Small intestine (tissue), 16 donors: Measurements from ENCODE around the gene LAMB1. TPM values are rescaled to one million over a fixed set of nuclear protein-coding genes. Genes with fewer than 3 reads are reported as not detected.

Source experiments
- DNase-seq, 2 donors: peaks; one replicate each; pipeline versions ENCODE4 v3.0.0 to v3.0.0-alpha.2; 2013
- FAIRE-seq: peaks from 2 replicates; lab custom pipeline; 2012; peaks lifted over from hg19 to GRCh38; lab: Jason Lieb, UNC
- H3K27ac ChIP-seq, 3 donors: one replicate each; pipeline ENCODE4 v1.5.1; 2013; ENCODE audit warnings: low read length in 2 of 3, mild to moderate bottlenecking in 2 of 3, control low read depth in 1 of 3, inconsistent platforms in 1 of 3, low read depth in 1 of 3, moderate library complexity in 1 of 3
- H3K27me3 ChIP-seq, 3 donors: one replicate each; pipeline ENCODE4 v1.6.1; 2013; ENCODE audit warnings: low read length in 3 of 3, inconsistent platforms in 1 of 3; ENCODE audit not compliant: control insufficient read depth in 3 of 3, insufficient read depth in 3 of 3
- H3K36me3 ChIP-seq, 3 donors: one replicate each; pipeline ENCODE4 v1.6.1; 2013; ENCODE audit warnings: low read length in 3 of 3, inconsistent platforms in 1 of 3, low read depth in 1 of 3, mild to moderate bottlenecking in 1 of 3, moderate library complexity in 1 of 3; ENCODE audit not compliant: control insufficient read depth in 3 of 3, insufficient read depth in 2 of 3
- H3K4me1 ChIP-seq, 3 donors: one replicate each; pipeline ENCODE4 v1.6.1; 2013; ENCODE audit warnings: low read length in 2 of 3, inconsistent platforms in 1 of 3, low read depth in 1 of 3, mild to moderate bottlenecking in 1 of 3, moderate library complexity in 1 of 3; ENCODE audit not compliant: control insufficient read depth in 3 of 3, insufficient read depth in 2 of 3
- H3K4me3 ChIP-seq, 3 donors: one replicate each; pipeline ENCODE4 v1.5.1; 2013; ENCODE audit warnings: low read length in 3 of 3, control low read depth in 1 of 3, inconsistent platforms in 1 of 3, low read depth in 1 of 3, mild to moderate bottlenecking in 1 of 3, moderate library complexity in 1 of 3
- H3K9me3 ChIP-seq, 2 donors: one replicate each; pipeline ENCODE4 v1.6.1; 2013; ENCODE audit warnings: low read depth in 1 of 2, low read length in 1 of 2; ENCODE audit not compliant: control insufficient read depth in 2 of 2, insufficient read depth in 1 of 2
- WGBS, 3 donors: extraction: QIAGEN DNeasy Blood & Tissue Kit; methylation state at CpG; one replicate each; pipeline ENCODE4 v1.1.7; 2013; 5-methylcytosine and 5-hydroxymethylcytosine counted together
- long read RNA-seq, 10 donors: transcript quantifications; one replicate each; lab custom pipeline, GENCODE V29; 2026
- polyA plus RNA-seq, 4 donors: library from polyadenylated mRNA; stranded (reverse) in 3 of 4; unstranded in 1 of 4; fragments of 200-250 nt in 3 of 4; fragments of 120-200 nt in 1 of 4; gene quantifications; one replicate each; pipeline versions ENCODE4 v1.2.1 to v1.2.3, GENCODE V29; 2013
- donor health status: healthy with polysubstance abuse.
- donor health status: control.
- donor health status: control.
- donor health status: Bipolar disorder and iron deficiency.
- donor health status: healthy.

Gene LAMB1
- 100 to 1,000 TPM in 2 of 4 donors, 10 to 100 TPM in 2; 15.9 to 190 (median 71.5) TPM for polyA plus RNA-seq
- long read RNA-seq, donor 1, transcript LAMB1-209 (4 exons, 1,540 nt), result major isoform, 10 of 354 reads
- long read RNA-seq, donor 1, transcript LAMB1-207 (2 exons, 764 nt), result minor isoform, 7 of 354 reads
- long read RNA-seq, donor 1, partial matches to known transcripts, result 332 of 354 reads
- long read RNA-seq, donor 1, other reads (novel, unspliced or antisense), result 0 of 354 reads
- long read RNA-seq, donor 2, partial matches to known transcripts, result 62 of 68 reads
- long read RNA-seq, donor 2, other reads (novel, unspliced or antisense), result 0 of 68 reads
- long read RNA-seq, donor 3, transcript LAMB1-209 (4 exons, 1,540 nt), result major isoform, 23 of 247 reads
- long read RNA-seq, donor 3, transcript LAMB1-207 (2 exons, 764 nt), result minor isoform, 9 of 247 reads
- long read RNA-seq, donor 3, transcript LAMB1-206 (2 exons, 595 nt), result minor isoform, 7 of 247 reads
- long read RNA-seq, donor 3, partial matches to known transcripts, result 205 of 247 reads
- long read RNA-seq, donor 3, other reads (novel, unspliced or antisense), result 0 of 247 reads
- long read RNA-seq, donor 4, partial matches to known transcripts, result 5 of 6 reads
- long read RNA-seq, donor 4, other reads (novel, unspliced or antisense), result 0 of 6 reads
- long read RNA-seq, donor 5, transcript LAMB1-209 (4 exons, 1,540 nt), result major isoform, 6 of 91 reads
- long read RNA-seq, donor 5, partial matches to known transcripts, result 84 of 91 reads
- long read RNA-seq, donor 5, other reads (novel, unspliced or antisense), result 0 of 91 reads
- long read RNA-seq, donor 6, full-length matches to known transcripts, result 13 of 129 reads
- long read RNA-seq, donor 6, partial matches to known transcripts, result 116 of 129 reads
- long read RNA-seq, donor 6, other reads (novel, unspliced or antisense), result 0 of 129 reads
- long read RNA-seq, donor 7, full-length matches to known transcripts, result 41 of 441 reads
- long read RNA-seq, donor 7, partial matches to known transcripts, result 400 of 441 reads
- long read RNA-seq, donor 7, other reads (novel, unspliced or antisense), result 0 of 441 reads
- long read RNA-seq, donor 8, partial matches to known transcripts, result 32 of 36 reads
- long read RNA-seq, donor 8, other reads (novel, unspliced or antisense), result 0 of 36 reads
- long read RNA-seq, donor 9, partial matches to known transcripts, result 20 of 26 reads
- long read RNA-seq, donor 9, other reads (novel, unspliced or antisense), result 0 of 26 reads
- long read RNA-seq, donor 10, full-length matches to known transcripts, result 39 of 471 reads
- long read RNA-seq, donor 10, partial matches to known transcripts, result 432 of 471 reads
- long read RNA-seq, donor 10, other reads (novel, unspliced or antisense), result 0 of 471 reads

- H3K4me1 ChIP-seq, result peaks cover 5 to 59% (median 22%) of the 10 kb centered on the region in 3 donors
- H3K27ac ChIP-seq, result peak within 1 kb of the TSS; percentile 21 to 89 (median 88)
- no peaks in the 10 kb centered on the region for H3K9me3 ChIP-seq
- WGBS, 3 donors, result 1% methylated on average over 56 to 75 of the region's 75 CpGs
- peak; percentile 58 to 81 for DNase-seq
- H3K4me3 ChIP-seq, result peak within 1 kb of the TSS; percentile 57 to 81 (median 81)
- no peaks in the 10 kb centered on the region for H3K27me3 ChIP-seq
- FAIRE-seq, result no peak
- H3K36me3 ChIP-seq, result peaks cover 0 to 14% (median 3%) of the 10 kb centered on the region in 3 donors
These were observed at the start of gene LAMB1 for GRCh38 chr7:108002726-108003598. Gene LAMB1 (minus strand): TSS chr7:108003161. CDS start chr7:108002885, 276 bp downstream.

GRCh38 chr7:108051454-108051853 lies 48.5 kb upstream of the LAMB1 start:
- no peaks in the 10 kb centered on the region for H3K36me3 ChIP-seq
- no peak for DNase-seq
- 39 to 81% (median 74%) methylated on average over 1 of the region's 1 CpG for WGBS, 3 donors
- H3K4me1 ChIP-seq, result no peaks in the 10 kb centered on the region
- H3K27ac ChIP-seq, result no peak overlapping the region
- H3K27me3 ChIP-seq, result no peaks in the 10 kb centered on the region
- no peak for FAIRE-seq
- no peaks in the 10 kb centered on the region for H3K9me3 ChIP-seq
- no peak overlapping the region for H3K4me3 ChIP-seq

- DNase-seq (no peak), FAIRE-seq (no peak)
- Histone ChIP-seq H3K9me3 (no peaks in the 10 kb centered on the region), H3K4me3 (no peak overlapping the region), H3K27me3 (no peaks in the 10 kb centered on the region), H3K36me3 (no peaks in the 10 kb centered on the region), H3K4me1 (no peaks in the 10 kb centered on the region), H3K27ac (no peak overlapping the region)
- 79 to 86% (median 80%) methylated on average over 3 of the region's 3 CpGs for WGBS, 3 donors
These were observed 47.0 kb upstream of the LAMB1 start for GRCh38 chr7:108049962-108050361.

GRCh38 chr7:108048422-108048821 lies 45.5 kb upstream of the LAMB1 start:
- Histone ChIP-seq H3K4me3 (no peak overlapping the region), H3K9me3 (no peaks in the 10 kb centered on the region), H3K27me3 (no peaks in the 10 kb centered on the region), H3K36me3 (no peaks in the 10 kb centered on the region), H3K27ac (no peak overlapping the region), H3K4me1 (no peaks in the 10 kb centered on the region)
- FAIRE-seq (no peak), DNase-seq (no peak)
- 92 to 96% (median 94%) methylated on average over 3 of the region's 3 CpGs for WGBS, 3 donors

- WGBS, 3 donors, result 67 to 79% (median 79%) methylated on average over 6 of the region's 6 CpGs
- FAIRE-seq, result no peak
These were observed 44.1 kb upstream of the LAMB1 start for GRCh38 chr7:108046952-108047506.

GRCh38 chr7:108045669-108046068 lies 42.7 kb upstream of the LAMB1 start:
- FAIRE-seq (no peak), DNase-seq (no peak)
- H3K9me3 ChIP-seq, result no peaks in the 10 kb centered on the region
- no peaks in the 10 kb centered on the region for H3K4me1 ChIP-seq
- no peak overlapping the region for H3K4me3 ChIP-seq
- H3K27me3 ChIP-seq, result no peaks in the 10 kb centered on the region
- WGBS, 3 donors, result 67 to 82% (median 75%) methylated on average over 1 of the region's 1 CpG
- no peaks in the 10 kb centered on the region for H3K36me3 ChIP-seq
- no peak overlapping the region for H3K27ac ChIP-seq

More at GRCh38 chr7:108046952-108047506, 44.1 kb upstream of the LAMB1 start:
- no peaks in the 10 kb centered on the region for H3K4me1 ChIP-seq
- H3K9me3 ChIP-seq, result no peaks in the 10 kb centered on the region
- no peaks in the 10 kb centered on the region for H3K36me3 ChIP-seq
- DNase-seq, result no peak
- H3K4me3 ChIP-seq, result no peak overlapping the region
- no peaks in the 10 kb centered on the region for H3K27me3 ChIP-seq
- H3K27ac ChIP-seq, result no peak overlapping the region

- DNase-seq (no peak), FAIRE-seq (no peak)
These were observed 42.2 kb upstream of the LAMB1 start for GRCh38 chr7:108045154-108045553.

More at GRCh38 chr7:108045154-108045553, 42.2 kb upstream of the LAMB1 start:
- no peaks in the 10 kb centered on the region for H3K36me3 ChIP-seq
- H3K27me3 ChIP-seq, result no peaks in the 10 kb centered on the region
- 27 to 46% (median 42%) methylated on average over 1 of the region's 1 CpG for WGBS, 3 donors
- no peaks in the 10 kb centered on the region for H3K4me1 ChIP-seq
- H3K9me3 ChIP-seq, result no peaks in the 10 kb centered on the region
- no peak overlapping the region for H3K4me3 ChIP-seq
- H3K27ac ChIP-seq, result no peak overlapping the region
